NCI-H2029 (cell line): ENCODE results near the gene OR5A2.
"Not testable (repeated sequence)": the region's sequence is repeated elsewhere in the genome, so short reads cannot be mapped to it uniquely, and the experiment has no call there.

Experiments used
- DNase-seq: peaks from one replicate; lab custom pipeline; 2025; lab: John Stamatoyannopoulos, UW

Gene OR5A2

GRCh38 chr11:59394186-59394585, 32.0 kb downstream of the OR5A2 start:
- no peak for DNase-seq

GRCh38 chr11:59380263-59381059, 45.8 kb downstream of the OR5A2 start:
- DNase-seq: no peak

GRCh38 chr11:59372324-59372723, 53.9 kb downstream of the OR5A2 start:
- DNase-seq: not testable (repeated sequence)

- DNase-seq: no peak
These were observed 57.8 kb downstream of the OR5A2 start for GRCh38 chr11:59368238-59369022.
